HG03175 (cell line): Measurements from ENCODE around the gene ECI2.
"Not testable (repeated sequence)": the region's sequence is repeated elsewhere in the genome, so short reads cannot be mapped to it uniquely, and the experiment has no call there.

ENCODE experiments used
- ATAC-seq: cut with Tn5 transposase; IDR thresholded peaks from one replicate; pipeline ENCODE4 v1.9.1; 2021; ENCODE audit warnings: mild to moderate bottlenecking, moderate library complexity; ENCODE audit not compliant: unreplicated experiment

ECI2 gene

DNA sequence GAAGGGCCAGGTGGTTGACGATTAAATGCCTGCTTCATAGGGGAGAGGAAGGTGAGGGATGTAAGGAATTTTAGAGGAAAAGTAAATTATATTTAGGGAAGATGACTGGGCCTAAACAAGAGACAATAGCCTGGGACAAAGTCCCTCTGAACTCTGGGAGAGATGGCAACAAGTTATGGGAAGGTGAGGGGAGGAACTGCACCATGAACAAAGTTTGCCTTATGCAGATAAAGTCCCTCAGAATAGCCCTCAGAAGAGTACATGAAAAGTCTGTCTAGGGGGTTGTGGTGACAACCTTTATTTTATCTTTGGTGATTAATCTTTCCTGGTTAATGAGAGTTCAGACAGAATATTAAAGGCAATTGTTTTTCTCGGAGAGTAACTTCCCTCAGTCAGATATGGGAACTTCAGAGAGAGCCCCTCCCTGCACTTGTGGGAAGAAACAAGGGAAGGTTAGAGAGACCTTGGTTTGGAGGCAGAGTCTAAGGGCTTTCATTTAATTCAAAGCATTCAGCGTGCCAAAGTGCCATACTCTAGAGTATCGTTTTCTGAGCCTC lies 29.3 kb downstream of the ECI2 start:
- ATAC-seq = no peak

DNA sequence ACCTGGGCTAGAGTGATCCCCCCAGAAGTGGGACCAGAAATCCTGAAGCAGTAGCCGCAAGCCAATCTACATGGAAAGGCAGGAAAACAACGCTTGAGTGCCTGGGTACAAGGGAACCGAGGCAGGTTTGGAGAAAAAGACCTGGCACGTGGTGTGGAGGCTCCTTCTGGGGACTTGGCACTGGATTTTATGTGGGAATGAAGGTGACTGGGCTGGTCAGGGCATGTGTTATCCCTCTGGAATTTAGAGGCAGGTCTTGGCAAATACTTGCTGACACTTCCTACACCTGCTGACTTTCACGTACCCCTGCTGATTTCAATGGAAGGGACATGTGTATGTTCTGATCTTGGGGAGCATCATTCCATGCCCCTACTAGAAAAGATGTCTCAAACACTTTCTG lies 31.4 kb downstream of the ECI2 start:
- no peak for ATAC-seq

DNA sequence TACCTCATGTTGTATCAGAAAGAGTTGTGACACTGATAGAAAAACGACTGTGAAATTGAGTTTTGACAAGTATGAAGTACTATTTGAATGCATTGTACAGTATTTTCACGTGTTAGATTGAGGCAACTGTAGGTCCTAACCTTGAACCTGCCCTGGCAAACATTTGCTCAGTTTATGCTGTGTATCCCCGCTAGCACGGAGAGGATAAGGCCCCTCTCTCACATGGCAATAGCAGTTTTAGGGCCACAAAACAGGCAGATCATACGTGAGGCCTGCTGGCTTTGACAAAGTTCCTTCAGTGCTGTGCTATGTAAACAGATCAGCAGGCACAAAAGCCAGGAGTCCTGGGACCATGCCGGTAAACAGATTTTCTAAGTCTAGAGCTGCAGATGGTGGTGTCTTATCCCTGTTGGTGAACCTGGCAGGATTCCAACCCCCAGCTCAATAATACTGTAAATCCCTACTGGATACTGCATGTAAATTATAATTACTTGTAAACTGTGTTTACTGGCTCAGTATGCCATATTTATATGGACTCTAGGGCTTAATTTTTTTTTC lies 32.6 kb downstream of the ECI2 start:
- ATAC-seq = no peak

DNA sequence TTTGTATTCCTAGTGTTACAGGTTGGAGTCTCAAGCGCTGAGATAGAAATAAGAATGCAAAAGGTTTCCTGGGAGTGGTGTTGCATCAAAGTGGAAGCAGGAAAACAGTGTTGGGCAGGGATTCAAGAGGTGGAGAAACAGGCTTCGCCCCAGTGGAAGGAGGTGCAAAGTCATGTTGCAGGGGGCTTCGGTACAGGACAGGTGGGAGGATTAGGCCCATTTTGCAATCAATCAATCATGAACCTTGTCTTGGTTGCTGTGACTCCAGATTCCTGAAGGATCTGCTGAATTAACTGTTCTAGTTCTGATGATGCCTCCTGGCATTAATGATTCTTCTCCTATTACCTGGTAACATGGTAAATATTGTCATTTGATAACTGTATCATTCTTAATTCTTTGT lies 34.1 kb downstream of the ECI2 start:
- no peak for ATAC-seq

DNA sequence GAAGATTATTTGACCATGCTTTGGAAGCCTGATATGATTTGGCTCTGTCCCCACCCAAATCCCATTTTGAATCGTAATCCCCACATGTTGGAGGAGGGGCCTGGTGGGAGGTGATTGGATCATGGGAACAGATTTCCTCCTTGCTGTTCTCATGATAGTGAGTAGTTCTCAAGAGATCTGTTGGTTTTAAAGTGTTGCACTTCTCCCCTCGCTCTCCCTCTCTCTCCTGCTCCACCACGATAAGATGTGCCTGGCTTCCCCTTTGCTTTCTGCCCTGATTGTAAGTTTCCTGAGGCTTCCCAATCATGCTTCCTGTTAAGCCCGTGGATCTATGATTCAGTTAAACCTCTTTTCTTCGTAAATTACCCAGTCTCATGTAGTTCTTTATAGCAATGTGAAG lies 34.7 kb downstream of the ECI2 start:
- no peak for ATAC-seq

DNA sequence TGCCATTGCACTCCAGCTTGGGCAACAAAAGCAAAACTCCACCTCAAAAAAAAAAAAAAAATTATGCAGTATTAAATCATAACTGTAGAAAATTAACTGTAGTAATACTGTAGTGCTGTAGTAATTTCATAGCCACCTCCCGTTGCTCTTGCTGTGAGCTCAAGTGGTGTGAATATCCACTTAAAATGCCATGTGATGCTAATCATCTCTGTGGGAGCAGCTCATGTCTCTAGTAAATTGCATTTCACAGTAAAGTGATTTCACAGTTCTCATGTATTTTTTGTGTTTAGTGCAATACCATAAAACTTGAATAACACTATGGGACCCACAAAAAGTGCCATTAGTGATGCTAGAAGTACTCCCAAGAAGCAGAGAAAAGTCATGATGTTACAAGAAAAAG lies 42.1 kb downstream of the ECI2 start:
- no peak for ATAC-seq

DNA sequence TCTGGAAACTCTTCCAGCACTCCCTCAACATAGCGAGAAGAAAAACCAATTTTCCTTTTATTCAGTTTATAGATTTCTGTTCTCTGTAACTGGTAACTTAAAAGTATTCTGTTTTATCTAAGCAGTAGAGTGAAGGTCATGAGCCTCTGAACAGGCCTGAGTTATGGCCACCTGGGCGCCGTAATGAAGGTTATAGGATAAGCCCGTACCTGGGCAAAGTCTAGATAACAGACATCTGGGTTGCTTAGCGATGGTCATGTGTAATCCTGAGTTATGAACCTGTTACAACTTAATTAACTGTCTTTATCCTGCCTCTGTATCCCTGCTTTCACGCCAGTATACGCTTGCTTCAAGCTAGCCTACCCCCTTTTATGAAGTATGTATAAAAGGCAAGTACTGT lies 43.4 kb downstream of the ECI2 start:
- ATAC-seq = no peak

DNA sequence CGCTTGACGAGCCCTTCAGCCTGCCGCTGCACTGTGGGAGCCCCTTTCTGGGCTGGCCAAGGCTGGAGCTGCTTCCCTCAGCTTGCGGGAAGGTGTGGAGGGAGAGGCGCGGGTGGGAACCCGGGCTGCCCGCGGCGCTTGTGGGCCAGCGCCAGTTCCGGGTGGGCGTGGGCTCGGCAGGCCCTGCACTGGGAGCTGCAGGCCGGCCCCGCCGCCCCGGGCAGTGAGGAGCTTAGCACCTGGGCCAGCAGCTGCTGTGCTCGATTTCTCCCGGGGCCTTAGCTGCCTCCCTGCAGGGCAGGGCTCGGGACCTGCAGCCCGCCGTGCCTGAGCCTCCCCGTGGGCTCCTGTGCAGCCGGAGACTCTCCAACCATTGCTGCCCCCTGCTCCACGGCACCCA lies 45.3 kb downstream of the ECI2 start:
- not testable (repeated sequence) for ATAC-seq

DNA sequence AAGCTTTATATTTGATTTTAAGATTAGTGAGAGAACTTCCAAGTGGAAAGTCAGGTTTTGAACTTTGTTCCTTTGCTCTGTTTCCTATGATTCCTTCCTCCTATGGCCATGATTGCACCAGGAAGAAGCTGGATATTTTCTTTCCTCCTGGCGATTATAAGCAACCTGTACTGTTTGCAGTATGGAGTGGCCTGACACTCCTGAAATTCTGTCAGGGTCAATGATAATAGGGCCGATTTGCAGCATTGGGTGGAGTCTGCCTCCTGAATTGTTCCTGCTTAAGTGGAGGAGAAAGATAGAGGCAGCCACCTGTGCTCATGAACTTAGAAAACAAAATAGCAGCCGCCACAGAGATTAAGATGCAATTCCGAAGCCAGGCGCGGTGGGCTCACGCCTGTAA lies 46.7 kb downstream of the ECI2 start:
- no peak for ATAC-seq

DNA sequence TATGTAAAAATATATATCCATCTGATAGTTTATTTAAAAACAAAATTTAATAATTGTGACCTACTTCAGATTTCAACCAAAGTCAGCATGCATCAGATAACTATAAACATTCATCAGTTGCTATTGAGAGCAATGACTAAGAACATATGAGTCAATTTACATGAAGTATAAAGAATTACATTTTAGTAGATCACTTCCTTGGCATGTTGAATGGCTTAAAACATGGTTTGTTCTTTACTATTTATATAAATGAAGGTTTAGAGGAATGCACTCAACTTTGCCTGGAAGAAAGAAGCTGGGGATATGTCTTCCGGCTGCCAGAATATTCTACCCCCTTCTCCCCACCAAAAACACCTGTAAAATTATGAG lies 50.1 kb downstream of the ECI2 start:
- ATAC-seq = no peak

DNA sequence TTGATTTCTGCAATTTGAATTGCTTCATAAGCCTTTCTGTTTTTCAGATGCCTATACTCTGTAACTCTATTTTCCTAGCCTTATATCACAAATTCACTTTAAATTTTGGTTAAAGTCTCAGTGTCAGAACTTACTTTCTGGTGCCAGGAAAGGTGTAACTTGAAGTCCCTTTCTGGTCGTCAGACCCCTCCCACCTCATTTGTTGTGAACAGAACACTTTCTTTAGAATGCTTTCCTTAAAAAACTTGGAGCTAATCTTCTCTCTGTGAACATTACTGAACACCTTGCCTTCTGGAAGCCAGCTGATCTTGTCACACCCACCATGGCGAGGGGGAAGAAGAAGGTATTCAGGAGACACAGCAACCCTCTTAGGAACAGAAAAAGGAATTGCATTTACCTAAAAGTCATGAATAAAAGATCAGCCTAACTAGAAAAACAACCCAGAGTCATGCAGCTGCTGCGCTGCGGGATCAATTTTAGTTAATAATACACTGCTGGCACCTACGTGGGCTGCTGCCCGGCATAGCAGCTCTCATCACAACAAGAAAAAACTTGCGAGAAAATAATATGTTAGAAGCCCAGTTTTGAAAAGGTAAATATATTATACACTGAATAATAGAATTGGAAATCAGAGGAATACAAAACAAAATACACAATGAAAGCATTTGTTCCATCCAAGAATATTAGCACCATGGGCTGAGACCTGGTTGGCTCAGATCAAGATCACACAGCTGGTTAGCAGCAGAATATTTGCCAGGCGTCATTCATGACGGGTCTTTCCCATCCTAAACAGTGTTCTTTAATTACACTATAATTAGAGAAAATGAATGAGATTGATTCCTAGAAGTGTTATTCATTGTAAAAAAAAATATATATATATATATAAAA lies 50.7 kb downstream of the ECI2 start:
- ATAC-seq = no peak

DNA sequence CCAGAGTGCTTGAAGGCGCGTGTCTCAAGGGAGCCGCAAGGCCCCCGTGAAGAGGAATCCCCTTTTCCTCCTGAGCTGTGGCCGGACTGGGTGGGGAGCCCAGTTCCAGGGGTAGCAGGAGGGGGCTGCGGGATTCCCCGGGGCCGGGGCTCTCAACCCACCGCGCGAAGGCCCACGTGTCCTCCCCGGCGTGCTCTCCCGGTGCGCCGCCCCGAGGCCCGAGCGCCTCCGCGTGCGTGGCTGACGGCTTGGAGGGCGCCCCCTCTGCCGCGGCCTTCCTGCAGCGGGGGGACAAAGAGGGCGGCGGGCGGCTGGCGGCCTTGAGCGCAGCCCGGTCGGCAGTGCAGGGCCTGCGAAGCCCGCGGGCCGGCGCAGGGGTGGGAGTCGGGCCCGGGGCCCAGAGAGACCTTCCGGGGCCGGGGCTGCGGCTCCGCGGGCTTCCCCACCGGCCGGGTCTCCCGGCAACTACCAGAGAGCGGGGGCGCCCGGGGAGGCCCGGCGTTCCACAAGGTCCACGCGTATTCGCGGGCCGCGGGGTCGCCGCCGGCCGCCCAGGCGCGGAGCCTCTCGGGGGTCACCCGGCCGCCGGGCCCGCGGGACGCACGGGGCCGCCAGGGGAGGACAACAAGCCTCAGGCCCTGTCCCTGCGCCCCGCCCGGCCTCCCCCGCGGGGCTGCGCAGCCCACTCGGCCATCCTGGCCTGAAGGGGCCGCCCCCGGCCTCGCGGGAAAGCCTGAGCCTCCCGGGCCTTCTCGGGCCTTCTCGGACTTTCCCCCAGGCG lies 56.5 kb downstream of the ECI2 start, which contains the start of gene FAM217A:
TSS of gene FAM217A (minus strand) at position 447 of the 781 bp plus-strand sequence. CDS start 1,723 bp downstream, outside the sequence.
- no peak for ATAC-seq

DNA sequence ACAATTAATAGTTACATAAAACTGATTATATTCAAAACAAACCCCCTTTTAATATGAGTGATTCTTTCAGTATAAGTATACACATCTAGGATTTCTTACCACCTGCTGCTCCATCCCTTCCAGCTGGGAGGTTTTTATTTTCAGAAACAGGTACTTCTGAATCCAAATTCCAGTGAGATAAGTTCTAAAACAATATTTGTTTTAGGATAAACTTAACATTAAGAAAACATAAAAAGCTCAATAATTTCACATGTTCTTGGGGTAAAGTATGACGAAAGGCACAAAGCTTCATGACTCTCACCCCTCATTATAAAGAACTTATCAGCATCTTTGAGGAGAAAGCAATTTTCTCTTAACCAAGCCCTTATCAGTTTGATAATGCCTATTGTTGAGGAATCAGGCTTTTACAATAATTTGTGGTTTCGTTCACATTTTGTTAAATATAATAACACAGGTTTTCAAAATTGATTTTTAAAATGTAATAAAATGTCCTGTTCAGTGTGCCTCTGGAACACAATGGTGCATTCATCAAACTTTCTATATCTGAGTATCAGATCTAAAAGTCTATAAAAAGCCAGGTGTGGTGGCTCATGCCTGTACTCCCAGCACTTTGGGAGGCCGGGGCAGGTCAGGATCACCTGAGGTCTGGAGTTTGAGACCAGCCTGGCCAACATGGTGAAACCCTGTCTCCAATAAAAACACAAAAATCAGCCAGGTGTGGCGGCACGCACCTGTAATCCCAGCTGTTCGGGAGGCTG lies 60.7 kb downstream of the ECI2 start:
- ATAC-seq = no peak

DNA sequence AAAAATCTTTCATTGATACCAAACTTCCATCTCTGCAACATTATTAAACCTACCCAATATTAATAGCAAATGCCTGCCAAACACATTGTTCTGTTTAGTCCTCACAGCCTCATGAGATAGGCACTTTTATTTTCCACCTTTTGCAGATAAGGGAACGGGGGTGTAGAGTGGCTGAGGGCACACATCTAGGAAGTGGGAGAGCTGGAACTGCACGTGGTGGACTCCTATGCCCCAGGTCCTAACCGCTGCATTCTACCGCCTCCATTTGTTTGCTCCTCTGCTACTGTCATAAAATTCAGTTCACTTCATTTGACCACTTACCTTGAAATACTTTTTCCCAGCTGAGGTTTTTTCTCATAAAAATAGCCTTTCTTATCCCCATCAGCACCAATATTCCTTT lies 64.0 kb downstream of the ECI2 start:
- ATAC-seq = no peak

DNA sequence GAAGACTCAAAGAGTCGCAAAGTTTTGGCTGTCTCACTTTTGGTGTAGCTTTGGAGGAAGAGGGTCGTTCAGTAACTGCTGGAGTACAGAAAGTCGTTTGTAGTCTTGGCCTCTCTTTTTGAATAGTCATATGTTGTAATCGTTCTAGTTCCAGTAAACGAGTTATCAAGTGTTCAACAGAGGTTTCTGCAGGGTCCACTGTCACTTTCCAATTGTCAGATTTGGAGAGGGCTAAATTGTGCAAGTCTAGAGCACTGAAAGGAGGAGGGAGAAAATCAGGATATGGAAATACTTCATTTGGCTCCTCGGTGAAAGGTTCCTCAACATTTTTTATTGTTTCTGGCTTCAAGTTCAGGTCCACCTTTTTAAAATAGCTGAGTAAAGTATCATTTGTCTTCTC lies 66.2 kb downstream of the ECI2 start:
- ATAC-seq = no peak

DNA sequence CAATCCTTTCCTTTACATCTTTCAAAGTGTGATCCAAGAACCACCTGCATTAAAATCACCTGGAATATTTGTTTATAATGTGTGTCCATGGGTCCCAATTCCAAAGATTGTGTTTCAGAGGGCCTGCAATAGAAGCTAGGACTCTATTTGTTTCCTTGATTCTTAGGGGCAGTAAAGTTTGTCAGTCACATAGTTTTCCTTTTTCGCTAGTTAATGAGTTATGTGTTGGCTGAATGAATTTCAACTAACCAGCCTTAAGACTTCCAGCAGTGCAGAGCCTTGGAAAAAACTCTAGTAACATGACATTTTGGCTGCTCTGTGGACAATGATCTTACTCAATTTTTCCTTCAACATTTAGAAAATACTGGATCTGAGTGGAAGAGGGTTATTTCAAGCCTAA lies 67.7 kb downstream of the ECI2 start:
- ATAC-seq = no peak

DNA sequence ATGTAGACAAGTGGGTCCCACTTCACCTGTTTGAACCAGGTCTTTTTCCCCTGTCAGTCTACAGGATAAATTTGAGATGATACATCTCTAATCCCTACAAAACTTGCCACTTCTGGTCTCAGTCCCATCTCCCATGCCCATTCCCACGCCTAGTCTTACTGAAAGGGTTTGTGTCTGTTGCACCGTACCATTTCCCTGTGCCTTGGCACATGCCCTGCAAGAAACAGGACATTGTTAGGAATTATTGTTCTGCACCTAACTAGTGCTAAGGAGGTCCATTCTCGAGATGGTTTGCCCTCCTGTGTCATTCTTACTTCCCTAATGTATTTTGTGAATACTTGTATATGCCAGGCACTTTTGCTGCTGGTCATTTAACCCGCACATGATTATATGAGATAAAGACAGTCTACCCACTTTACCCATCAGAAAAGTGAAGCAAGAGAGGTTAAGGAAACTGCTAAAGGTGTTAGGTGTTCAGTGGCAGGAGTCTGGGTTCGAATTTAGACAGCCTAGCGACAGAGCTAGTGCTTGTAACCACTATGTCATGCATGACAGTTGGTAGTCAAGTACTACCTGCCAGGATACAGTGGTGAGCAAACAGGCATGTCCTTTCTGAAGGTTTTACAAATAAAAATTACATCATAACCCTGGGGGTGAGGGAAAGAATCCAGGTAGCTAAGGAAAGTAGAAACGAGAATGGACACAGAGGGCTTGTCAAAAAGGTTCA lies 69.2 kb downstream of the ECI2 start:
- no peak for ATAC-seq
